SU-DHL-6 (cell line): ENCODE measurements around the gene SCN2B.

ENCODE experiments used
- H2AFZ ChIP-seq: fragments of 200-600 bp; sonication (generic); 2 replicates; pipeline ENCODE4 v1.6.1; 2014; ENCODE audit warnings: low read depth, mild to moderate bottlenecking, moderate library complexity, mixed read lengths, antibody characterized with exemption, low read length; ENCODE audit not compliant: severe bottlenecking
- H3F3A ChIP-seq: fragments of 200-600 bp; shearing (Covaris generic); 2 replicates; pipeline ENCODE4 v1.6.0; 2016; ENCODE audit warnings: antibody characterized with exemption, mild to moderate bottlenecking; ENCODE audit not compliant: insufficient read depth
- H3K27ac ChIP-seq: fragments of 200-600 bp; sonication (generic); 2 replicates; pipeline ENCODE4 v1.5.1; 2016; ENCODE audit warnings: low read depth, mild to moderate bottlenecking, low read length, moderate library complexity, mixed read lengths
- H3K27me3 ChIP-seq: fragments of 200-600 bp; sonication (generic), shearing (Covaris generic); 2 replicates; pipeline ENCODE4 v1.6.0; 2014; ENCODE audit warnings: mild to moderate bottlenecking, low read length
- H3K36me3 ChIP-seq: fragments of 200-600 bp; sonication (generic); 2 replicates; pipeline ENCODE4 v1.6.1; 2014; ENCODE audit warnings: mild to moderate bottlenecking, low read length, mixed read lengths
- H3K4me2 ChIP-seq: fragments of 300-600, 200-600 bp; shearing (Covaris generic), sonication (generic); 2 replicates; pipeline ENCODE4 v1.6.0; 2014; ENCODE audit warnings: low read length, low read depth, mild to moderate bottlenecking; ENCODE audit not compliant: poor library complexity, severe bottlenecking
- H3K4me3 ChIP-seq: fragments of 200-600 bp; sonication (generic); 2 replicates; pipeline ENCODE4 v1.5.1; 2014; ENCODE audit warnings: antibody characterized with exemption, low read length, mild to moderate bottlenecking, mixed read lengths; ENCODE audit not compliant: insufficient read depth, poor library complexity, severe bottlenecking
- H3K79me2 ChIP-seq: fragments of 200-600 bp; sonication (generic); 2 replicates; pipeline ENCODE4 v1.6.1; 2014; ENCODE audit warnings: mild to moderate bottlenecking, low read length, moderate library complexity; ENCODE audit not compliant: insufficient read depth
- H3K9ac ChIP-seq: fragments of 200-600 bp; sonication (generic); 2 replicates; pipeline ENCODE4 v1.7.0; 2014; ENCODE audit warnings: mild to moderate bottlenecking, low read length
- H3K9me2 ChIP-seq: fragments of 200-600 bp; sonication (generic); replicated peaks from 2 replicates; pipeline ENCODE4 v1.6.1; 2014; ENCODE audit warnings: low read length; ENCODE audit not compliant: insufficient read depth
- H3K9me3 ChIP-seq: fragments of 200-600 bp; sonication (generic); 2 replicates; pipeline ENCODE4 v1.6.1; 2014; ENCODE audit warnings: low read length, mixed read lengths; ENCODE audit not compliant: insufficient read depth
- H4K20me1 ChIP-seq: fragments of 200-600 bp; sonication (generic); 2 replicates; pipeline ENCODE4 v1.6.1; 2014; ENCODE audit warnings: low read depth, mild to moderate bottlenecking, antibody characterized with exemption, low read length, moderate library complexity, mixed read lengths
- CTCF ChIP-seq: fragments of 200-600 bp; sonication (generic); IDR thresholded peaks from one replicate; pipeline ENCODE4 v1.5.1; 2017; ENCODE audit warnings: antibody characterized with exemption, mild to moderate bottlenecking, low read length, moderate library complexity; ENCODE audit not compliant: insufficient read depth, poor library complexity, severe bottlenecking
- EZH2phosphoT487 ChIP-seq: fragments of 200-600 bp; sonication (generic), shearing (Covaris generic); conservative IDR thresholded peaks from 2 replicates; pipeline ENCODE4 v1.6.1; 2018; ENCODE audit warnings: mild to moderate bottlenecking, antibody characterized with exemption, low read length, moderate library complexity, mixed read lengths

Gene SCN2B

GRCh38 chr11:118206391-118207031, 30.1 kb upstream of the SCN2B start:
- Histone ChIP-seq H3K9me3 (no peaks in the 10 kb centered on the region), H3K4me3 (no peak overlapping the region), H3K4me2 (peak overlapping the region; percentile 44), H3K27ac (peak overlapping the region; percentile 10; the same call in 1 of the 2 replicates), H2AFZ (peak overlapping the region; percentile 81), H3K9me2 (no peaks in the 10 kb centered on the region), H4K20me1 (no peaks in the 10 kb centered on the region), H3F3A (no peaks in the 10 kb centered on the region; the same call in 1 of the 2 replicates), H3K79me2 (no peaks in the 10 kb centered on the region), H3K27me3 (no peaks in the 10 kb centered on the region), H3K36me3 (no peaks in the 10 kb centered on the region), H3K9ac (no peak overlapping the region)
- TF ChIP-seq CTCF = no peak
- no peak for TF ChIP-seq EZH2phosphoT487

GRCh38 chr11:118205606-118206378, 29.4 kb upstream of the SCN2B start:
- Histone ChIP-seq H3F3A (no peaks in the 10 kb centered on the region; the same call in 1 of the 2 replicates), H3K4me3 (no peak overlapping the region), H2AFZ (peak overlapping the region; percentile 81), H3K79me2 (no peaks in the 10 kb centered on the region), H3K4me2 (peak overlapping the region; percentile 44), H3K36me3 (no peaks in the 10 kb centered on the region), H3K9ac (no peak overlapping the region), H3K27ac (0 out of 2 replicates have a peak overlapping the region, but pooled peaks have one; percentile 10), H3K9me3 (no peaks in the 10 kb centered on the region), H4K20me1 (no peaks in the 10 kb centered on the region), H3K27me3 (no peaks in the 10 kb centered on the region), H3K9me2 (no peaks in the 10 kb centered on the region)
- TF ChIP-seq CTCF = no peak
- TF ChIP-seq EZH2phosphoT487 = no peak

DNA sequence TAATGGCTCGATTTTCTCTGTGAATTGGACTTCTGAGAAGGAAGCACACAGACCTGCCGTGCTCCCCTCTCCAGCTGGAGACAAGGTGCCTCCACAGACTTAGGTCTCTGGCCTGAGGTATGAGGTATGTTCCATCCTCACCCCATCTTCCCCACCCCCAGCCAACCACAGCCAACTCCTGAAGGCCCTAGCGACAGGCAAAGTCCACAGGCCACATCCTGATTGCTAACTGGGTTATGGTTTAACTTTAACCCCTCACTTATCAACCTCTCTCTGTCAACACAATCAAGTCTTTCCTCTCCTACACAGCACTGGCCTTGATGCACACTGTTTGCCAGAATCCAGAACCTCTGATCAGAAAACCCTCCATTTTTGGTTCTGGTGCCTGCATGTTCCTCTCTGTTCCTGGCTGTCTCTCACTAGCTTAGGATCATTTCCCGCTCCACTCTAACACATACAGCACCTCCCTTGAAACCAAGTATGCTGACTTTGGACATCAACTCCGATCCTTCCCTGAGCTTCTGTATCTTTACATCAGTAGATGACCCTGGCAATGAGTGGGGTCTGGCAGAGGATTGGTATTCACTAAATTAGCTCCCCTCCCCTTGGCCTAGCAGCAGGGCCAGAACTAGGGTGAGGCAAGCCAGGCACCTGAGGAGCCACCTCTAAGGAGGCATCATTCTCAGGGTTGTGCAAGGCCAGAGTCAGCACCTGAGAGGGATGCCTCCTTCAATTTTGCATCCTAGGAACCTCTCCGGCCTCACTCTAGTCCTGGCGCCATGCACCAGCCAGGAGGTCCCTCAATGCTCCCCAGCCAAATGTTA, 26.4 kb upstream of the SCN2B start:
- Histone ChIP-seq H3K9ac (no peak overlapping the region), H3K4me2 (no peak overlapping the region), H3K79me2 (no peaks in the 10 kb centered on the region), H4K20me1 (no peaks in the 10 kb centered on the region), H3K9me3 (no peaks in the 10 kb centered on the region), H3K36me3 (no peaks in the 10 kb centered on the region), H2AFZ (no peak overlapping the region), H3K4me3 (no peak overlapping the region), H3K27me3 (no peaks in the 10 kb centered on the region), H3K9me2 (no peaks in the 10 kb centered on the region), H3F3A (no peaks in the 10 kb centered on the region), H3K27ac (no peak overlapping the region)
- no peak for TF ChIP-seq EZH2phosphoT487
- TF ChIP-seq CTCF = no peak
